Measurements from ENCODE around the gene MRNIP. TPM values are rescaled to one million over a fixed set of nuclear protein-coding genes. Genes with fewer than 3 reads are reported as not detected.

Gene MRNIP
- total and polyA plus RNA-seq, 10 donors, result 34.9 to 107 (median 49.4) TPM

DNA sequence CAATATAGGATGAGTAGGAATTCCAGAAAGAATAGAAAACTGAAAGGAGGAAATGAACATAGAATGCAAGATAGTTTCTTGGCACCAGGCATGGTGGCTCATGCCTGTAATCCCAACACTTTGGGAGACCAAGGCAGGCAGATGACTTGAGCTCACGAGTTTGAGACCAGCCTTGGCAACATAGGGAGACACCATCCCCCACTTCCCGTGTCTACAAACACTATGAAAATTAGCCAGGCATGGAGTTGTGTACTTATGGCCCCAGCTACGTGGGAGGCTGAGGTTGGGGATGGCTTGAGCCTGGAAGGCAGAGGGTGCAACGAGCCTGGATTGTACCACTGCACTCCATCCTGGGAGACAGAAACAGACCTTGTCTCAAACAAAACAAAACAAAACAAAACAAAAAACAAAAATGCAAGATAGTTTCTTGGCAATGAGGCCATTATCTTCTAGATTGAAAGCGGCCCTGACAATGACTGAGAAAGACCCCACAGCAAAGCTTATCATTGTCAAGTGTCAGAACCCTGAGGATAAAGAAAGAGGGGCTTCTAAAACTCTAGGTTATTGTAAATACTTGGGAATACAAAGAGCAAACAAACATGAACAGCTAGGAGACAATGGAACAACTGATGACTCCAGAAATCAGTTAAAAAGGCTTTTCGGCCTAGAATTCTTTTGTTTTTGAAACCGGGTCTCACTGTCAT is 28.7 kb downstream of the MRNIP start:
- Histone ChIP-seq H3K27ac (peak overlapping the region in 1 of 8 donors; percentile 33), H3K27me3 (replicated peaks in 1 of 7) (no peaks in the 10 kb centered on the region), H3K4me3 (no peak overlapping the region), H3K9me3 (no peaks in the 10 kb centered on the region), H3K4me1 (peaks cover 0 to 48% (median 24%) of the 10 kb centered on the region in 6 donors), H3K36me3 (peaks cover 15 to 98% (median 92%) of the 10 kb centered on the region in 6 donors)
- DNase-seq, result no peak
- 83 to 93% (median 91%) methylated on average over 7 of the region's 7 CpGs for WGBS, 5 donors
- intact Hi-C loops (cut with DNase I; ENCODE audit: low total_unique reads), result no loop called here
- TF ChIP-seq POLR2AphosphoS5 (IDR thresholded peaks at IDR 0.05) (peak in 2 of 3 donors; percentile 28 to 60), POLR2A (IDR thresholded peaks at IDR 0.05) (no peak)

DNA sequence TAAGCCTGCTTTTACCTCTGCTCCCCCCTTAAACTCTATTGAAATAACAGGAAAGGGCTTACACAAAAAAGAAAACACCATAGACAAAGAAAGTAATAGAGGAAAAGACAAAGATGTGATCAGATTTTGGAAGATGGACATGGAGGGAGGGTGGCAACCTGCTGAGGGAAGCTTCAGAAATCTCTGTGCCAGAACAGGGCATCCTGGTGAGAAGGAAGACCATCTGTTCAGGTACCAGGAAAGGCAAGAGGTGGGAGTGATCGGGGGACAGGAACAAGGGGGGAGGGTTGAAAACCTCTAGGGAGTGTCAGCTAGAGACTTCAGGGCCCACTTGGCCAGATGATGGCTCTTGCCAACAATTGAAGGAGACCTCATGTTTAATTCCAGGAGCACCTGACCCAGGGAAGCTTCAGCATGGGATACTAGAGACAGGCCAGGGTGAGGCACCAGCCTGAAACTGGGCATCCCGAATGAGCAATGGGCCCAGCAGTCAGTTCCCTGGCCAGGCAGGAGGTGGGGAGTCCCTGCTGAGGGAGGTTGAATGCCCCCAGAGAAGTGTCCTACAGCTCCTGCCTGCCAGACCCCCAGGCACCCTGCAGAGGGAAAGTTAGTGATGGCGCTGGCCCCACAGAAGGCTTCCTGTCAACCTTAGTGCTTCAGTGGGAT is 29.7 kb downstream of the MRNIP start:
- Histone ChIP-seq H3K27me3 (replicated peaks in 1 of 7) (no peaks in the 10 kb centered on the region), H3K4me3 (no peak overlapping the region), H3K36me3 (peaks cover 15 to 100% (median 98%) of the 10 kb centered on the region in 6 donors), H3K9me3 (no peaks in the 10 kb centered on the region), H3K27ac (peak overlapping the region in 4 of 8 donors; percentile 10 to 59 (median 26)), H3K4me1 (peaks cover 0 to 58% (median 34%) of the 10 kb centered on the region in 6 donors)
- no peak for DNase-seq
- WGBS, 5 donors, result 90 to 100% (median 93%) methylated on average over 3 of the region's 3 CpGs
- intact Hi-C loops (cut with DNase I; ENCODE audit: low total_unique reads), result no loop called here
- TF ChIP-seq POLR2AphosphoS5 (IDR thresholded peaks at IDR 0.05), result peak; percentile 33 to 47 (median 37)
- TF ChIP-seq, protein P1, sequence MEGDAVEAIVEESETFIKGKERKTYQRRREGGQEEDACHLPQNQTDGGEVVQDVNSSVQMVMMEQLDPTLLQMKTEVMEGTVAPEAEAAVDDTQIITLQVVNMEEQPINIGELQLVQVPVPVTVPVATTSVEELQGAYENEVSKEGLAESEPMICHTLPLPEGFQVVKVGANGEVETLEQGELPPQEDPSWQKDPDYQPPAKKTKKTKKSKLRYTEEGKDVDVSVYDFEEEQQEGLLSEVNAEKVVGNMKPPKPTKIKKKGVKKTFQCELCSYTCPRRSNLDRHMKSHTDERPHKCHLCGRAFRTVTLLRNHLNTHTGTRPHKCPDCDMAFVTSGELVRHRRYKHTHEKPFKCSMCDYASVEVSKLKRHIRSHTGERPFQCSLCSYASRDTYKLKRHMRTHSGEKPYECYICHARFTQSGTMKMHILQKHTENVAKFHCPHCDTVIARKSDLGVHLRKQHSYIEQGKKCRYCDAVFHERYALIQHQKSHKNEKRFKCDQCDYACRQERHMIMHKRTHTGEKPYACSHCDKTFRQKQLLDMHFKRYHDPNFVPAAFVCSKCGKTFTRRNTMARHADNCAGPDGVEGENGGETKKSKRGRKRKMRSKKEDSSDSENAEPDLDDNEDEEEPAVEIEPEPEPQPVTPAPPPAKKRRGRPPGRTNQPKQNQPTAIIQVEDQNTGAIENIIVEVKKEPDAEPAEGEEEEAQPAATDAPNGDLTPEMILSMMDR (IDR thresholded peaks at IDR 0.05 in 8 of 11, conservative IDR thresholded peaks at IDR 0.05 in 3 of 11), result no peak

DNA sequence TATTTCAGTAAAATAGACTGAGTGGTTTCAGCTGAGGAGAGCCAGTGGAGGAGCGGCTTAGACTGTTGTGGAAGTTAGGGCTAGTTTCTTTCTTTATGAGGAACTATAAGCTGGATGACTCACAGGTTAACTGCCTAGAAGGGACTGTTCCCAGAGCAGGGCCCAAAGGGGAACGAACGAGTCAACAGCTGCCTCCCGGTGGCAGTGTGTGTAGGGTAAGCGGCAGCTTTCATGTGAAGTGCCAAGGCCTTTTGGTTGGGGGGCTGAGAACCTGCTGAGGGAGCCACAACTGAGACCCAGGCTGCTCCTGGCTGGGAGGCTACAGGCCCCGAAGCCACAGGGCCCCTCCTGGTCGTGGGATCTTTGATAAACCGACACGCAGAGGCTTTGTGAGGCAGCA is 30.9 kb downstream of the MRNIP start:
- peak; percentile 84 for DNase-seq
- intact Hi-C loops (cut with DNase I; ENCODE audit: low total_unique reads), result no loop called here
- no peak overlapping the region for H3K4me3 ChIP-seq
- peak overlapping the region in 5 of 8 donors; percentile 39 to 60 (median 53) for H3K27ac ChIP-seq
- no peaks in the 10 kb centered on the region for H3K27me3 ChIP-seq (replicated peaks in 1 of 7)
- no peaks in the 10 kb centered on the region for H3K9me3 ChIP-seq
- WGBS, 5 donors, result 51 to 72% (median 60%) methylated on average over 9 of the region's 9 CpGs
- H3K36me3 ChIP-seq, result peaks cover 4 to 100% (median 97%) of the 10 kb centered on the region in 6 donors
- peaks cover 5 to 70% (median 45%) of the 10 kb centered on the region in 6 donors for H3K4me1 ChIP-seq
- TF ChIP-seq POLR2AphosphoS5 (IDR thresholded peaks at IDR 0.05) (peak; percentile 37 to 54 (median 45)), POLR2A (IDR thresholded peaks at IDR 0.05) (no peak)
- TF ChIP-seq, protein P1 (IDR thresholded peaks at IDR 0.05 in 8 of 11, conservative IDR thresholded peaks at IDR 0.05 in 3 of 11), result no peak

DNA sequence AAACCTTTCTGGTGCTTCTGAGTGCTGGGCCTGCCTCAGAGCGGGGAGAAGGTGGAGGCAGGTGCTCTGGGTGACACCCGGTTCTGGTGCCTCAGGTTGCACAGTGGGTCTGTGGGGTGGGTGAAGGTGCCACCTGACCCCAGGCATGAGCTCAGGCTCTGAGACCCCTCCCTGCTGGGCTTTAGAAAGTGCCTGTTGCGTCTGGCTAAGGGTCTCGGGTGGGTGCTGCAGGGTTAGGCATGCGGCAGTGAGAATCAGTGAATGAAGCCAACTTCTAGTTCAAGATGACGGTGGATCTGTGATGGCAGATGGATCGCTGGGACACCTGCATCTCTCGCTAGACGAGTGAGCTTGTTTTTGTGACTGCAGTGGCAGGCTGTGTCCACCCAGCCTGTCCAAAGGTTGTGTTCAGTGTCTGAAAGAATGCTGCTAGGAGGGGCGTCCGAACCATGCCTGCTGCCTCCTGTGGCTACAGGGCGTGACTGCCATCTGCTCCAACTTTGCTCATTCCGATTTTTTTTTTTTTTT is 32.9 kb downstream of the MRNIP start:
- no peaks in the 10 kb centered on the region for H3K9me3 ChIP-seq
- TF ChIP-seq, protein P1 (IDR thresholded peaks at IDR 0.05 in 8 of 11, conservative IDR thresholded peaks at IDR 0.05 in 3 of 11), result no peak
- TF ChIP-seq POLR2AphosphoS5 (IDR thresholded peaks at IDR 0.05), result peak in 2 of 3 donors; percentile 19 to 37

More for the DNA sequence above, 32.9 kb downstream of the MRNIP start:
- no peak for DNase-seq
- WGBS, 5 donors, result 80 to 93% (median 88%) methylated on average over 12 to 13 of the region's 13 CpGs
- no peak overlapping the region for H3K27ac ChIP-seq
- intact Hi-C loops (cut with DNase I; ENCODE audit: low total_unique reads), result no loop called here
- H3K27me3 ChIP-seq (replicated peaks in 1 of 7), result no peaks in the 10 kb centered on the region
- H3K4me1 ChIP-seq, result peaks cover 14 to 82% (median 56%) of the 10 kb centered on the region in 6 donors
- peaks cover 3 to 89% (median 80%) of the 10 kb centered on the region in 6 donors for H3K36me3 ChIP-seq
- no peak overlapping the region for H3K4me3 ChIP-seq
